ENCODE results near the gene DENND2C. TPM values are rescaled to one million over a fixed set of nuclear protein-coding genes. Genes with fewer than 3 reads are reported as not detected.

DENND2C gene
- total and polyA plus RNA-seq, 2 experiments from 2014 or later, result 1.4 to 5.6 TPM

DNA sequence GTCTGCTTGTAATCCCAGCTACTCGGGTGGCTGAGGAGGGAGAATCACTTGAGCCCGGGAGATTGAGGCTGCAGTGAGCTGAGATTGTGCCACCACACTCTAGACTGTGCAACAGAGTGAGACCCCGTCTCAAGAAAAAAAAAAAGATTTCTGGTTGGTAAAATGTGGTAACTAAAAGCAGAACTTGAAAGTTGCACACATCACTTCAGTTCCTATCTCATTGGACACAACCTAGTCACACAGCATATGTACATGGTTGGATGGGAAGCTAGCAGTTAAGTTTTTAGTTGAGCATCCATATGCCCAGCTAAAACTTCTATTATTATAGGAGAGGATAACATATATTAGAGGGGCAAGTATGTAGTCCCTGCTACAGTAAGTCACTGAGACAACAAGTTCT, 110.5 kb downstream of the DENND2C start:
- no peak for DNase-seq (ENCODE audit: low spot score)
- TF ChIP-seq EZH2phosphoT487 (IDR thresholded peaks at IDR 0.05; ENCODE audit: low read depth, severe bottlenecking, unreplicated experiment), result no peak
- TF ChIP-seq, protein P1, sequence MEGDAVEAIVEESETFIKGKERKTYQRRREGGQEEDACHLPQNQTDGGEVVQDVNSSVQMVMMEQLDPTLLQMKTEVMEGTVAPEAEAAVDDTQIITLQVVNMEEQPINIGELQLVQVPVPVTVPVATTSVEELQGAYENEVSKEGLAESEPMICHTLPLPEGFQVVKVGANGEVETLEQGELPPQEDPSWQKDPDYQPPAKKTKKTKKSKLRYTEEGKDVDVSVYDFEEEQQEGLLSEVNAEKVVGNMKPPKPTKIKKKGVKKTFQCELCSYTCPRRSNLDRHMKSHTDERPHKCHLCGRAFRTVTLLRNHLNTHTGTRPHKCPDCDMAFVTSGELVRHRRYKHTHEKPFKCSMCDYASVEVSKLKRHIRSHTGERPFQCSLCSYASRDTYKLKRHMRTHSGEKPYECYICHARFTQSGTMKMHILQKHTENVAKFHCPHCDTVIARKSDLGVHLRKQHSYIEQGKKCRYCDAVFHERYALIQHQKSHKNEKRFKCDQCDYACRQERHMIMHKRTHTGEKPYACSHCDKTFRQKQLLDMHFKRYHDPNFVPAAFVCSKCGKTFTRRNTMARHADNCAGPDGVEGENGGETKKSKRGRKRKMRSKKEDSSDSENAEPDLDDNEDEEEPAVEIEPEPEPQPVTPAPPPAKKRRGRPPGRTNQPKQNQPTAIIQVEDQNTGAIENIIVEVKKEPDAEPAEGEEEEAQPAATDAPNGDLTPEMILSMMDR (IDR thresholded peaks at IDR 0.05; ENCODE audit: poor library complexity), result no peak
- Histone ChIP-seq H3K36me3 (replicated peaks; ENCODE audit: insufficient read depth, low read depth) (no peaks in the 10 kb centered on the region), H3K27ac (no peak overlapping the region), H3K79me2 (no peaks in the 10 kb centered on the region), H4K20me1 (ENCODE audit: insufficient read depth, poor library complexity, severe bottlenecking) (no peaks in the 10 kb centered on the region), H3K4me3 (no peak overlapping the region), H3K27me3 (no peaks in the 10 kb centered on the region), H2AFZ (no peak overlapping the region), H3K9me2 (replicated peaks; ENCODE audit: insufficient read depth) (no peaks in the 10 kb centered on the region), H3K4me1 (ENCODE audit: insufficient read depth) (no peaks in the 10 kb centered on the region), H3K9me3 (ENCODE audit: low read depth) (no peaks in the 10 kb centered on the region), H3K4me2 (no peak overlapping the region)
- WGBS (ENCODE audit: low lambda C conversion rate, missing lambda C conversion rate), result 93% methylated on average over 3 of the region's 3 CpGs

DNA sequence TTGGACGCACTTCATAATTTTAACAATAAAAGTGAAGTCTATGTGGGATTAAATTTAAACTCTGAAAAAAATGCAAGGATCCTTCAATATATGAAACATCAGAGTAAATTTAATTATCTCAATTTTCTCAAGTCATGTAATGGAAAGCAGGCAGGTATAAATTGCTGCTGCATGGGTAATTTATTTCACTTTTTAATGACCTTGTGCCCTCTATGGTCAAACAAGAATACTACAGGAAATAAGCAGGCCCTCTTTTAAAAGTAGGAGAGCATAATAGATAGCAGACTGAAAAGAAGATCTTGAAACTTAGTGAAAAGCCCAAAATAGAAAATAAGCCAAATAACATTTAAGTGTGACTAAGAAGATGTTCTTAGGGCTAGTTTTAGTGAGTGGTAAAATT, 111.3 kb downstream of the DENND2C start:
- H3K27ac ChIP-seq, result no peak overlapping the region
- H3K9me2 ChIP-seq (replicated peaks; ENCODE audit: insufficient read depth), result no peaks in the 10 kb centered on the region
- TF ChIP-seq EZH2 (IDR thresholded peaks at IDR 0.05; ENCODE audit: borderline replicate concordance), result no peak
- TF ChIP-seq, protein P1 (IDR thresholded peaks at IDR 0.05; ENCODE audit: poor library complexity), result peak; percentile 41
- peak; percentile 10 for DNase-seq (ENCODE audit: low spot score)
- no peaks in the 10 kb centered on the region for H3K4me1 ChIP-seq (ENCODE audit: insufficient read depth)
- H3K9me3 ChIP-seq (ENCODE audit: low read depth), result no peaks in the 10 kb centered on the region
- no peaks in the 10 kb centered on the region for H3K27me3 ChIP-seq
- H3K4me3 ChIP-seq, result no peak overlapping the region
- H3K4me2 ChIP-seq, result no peak overlapping the region
- WGBS (ENCODE audit: low lambda C conversion rate, missing lambda C conversion rate), result 100% methylated on average over 1 of the region's 1 CpG
- H3K79me2 ChIP-seq, result no peaks in the 10 kb centered on the region
- no peaks in the 10 kb centered on the region for H4K20me1 ChIP-seq (ENCODE audit: insufficient read depth, poor library complexity, severe bottlenecking)
- no peak overlapping the region for H2AFZ ChIP-seq
- no peaks in the 10 kb centered on the region for H3K36me3 ChIP-seq (replicated peaks; ENCODE audit: insufficient read depth, low read depth)

GRCh38 chr1:114554577-114554976, 115.3 kb downstream of the DENND2C start:
- Histone ChIP-seq H3K27ac (no peak overlapping the region), H3K4me1 (ENCODE audit: insufficient read depth) (no peaks in the 10 kb centered on the region), H4K20me1 (ENCODE audit: insufficient read depth, poor library complexity, severe bottlenecking) (no peaks in the 10 kb centered on the region), H2AFZ (no peak overlapping the region), H3K36me3 (replicated peaks; ENCODE audit: insufficient read depth, low read depth) (no peaks in the 10 kb centered on the region), H3K9me3 (ENCODE audit: low read depth) (no peaks in the 10 kb centered on the region), H3K79me2 (no peaks in the 10 kb centered on the region), H3K4me3 (no peak overlapping the region), H3K27me3 (no peaks in the 10 kb centered on the region), H3K4me2 (no peak overlapping the region), H3K9me2 (replicated peaks; ENCODE audit: insufficient read depth) (no peaks in the 10 kb centered on the region)
- DNase-seq (ENCODE audit: low spot score), result no peak
- TF ChIP-seq EZH2phosphoT487 (IDR thresholded peaks at IDR 0.05; ENCODE audit: low read depth, severe bottlenecking, unreplicated experiment) (no peak), EZH2 (IDR thresholded peaks at IDR 0.05; ENCODE audit: borderline replicate concordance) (no peak)
- TF ChIP-seq, protein P1 (IDR thresholded peaks at IDR 0.05; ENCODE audit: poor library complexity), result no peak
- WGBS (ENCODE audit: low lambda C conversion rate, missing lambda C conversion rate), result 43% methylated on average over 2 of the region's 2 CpGs

GRCh38 chr1:114552106-114552639, 117.7 kb downstream of the DENND2C start:
- Histone ChIP-seq H3K36me3 (replicated peaks; ENCODE audit: insufficient read depth, low read depth) (no peaks in the 10 kb centered on the region), H3K4me2 (no peak overlapping the region), H3K27me3 (no peaks in the 10 kb centered on the region), H2AFZ (no peak overlapping the region), H3K79me2 (no peaks in the 10 kb centered on the region), H3K4me3 (no peak overlapping the region), H3K9me3 (ENCODE audit: low read depth) (no peaks in the 10 kb centered on the region), H3K4me1 (ENCODE audit: insufficient read depth) (no peaks in the 10 kb centered on the region), H4K20me1 (ENCODE audit: insufficient read depth, poor library complexity, severe bottlenecking) (no peaks in the 10 kb centered on the region), H3K27ac (no peak overlapping the region), H3K9me2 (replicated peaks; ENCODE audit: insufficient read depth) (no peaks in the 10 kb centered on the region)
- TF ChIP-seq EZH2phosphoT487 (IDR thresholded peaks at IDR 0.05; ENCODE audit: low read depth, severe bottlenecking, unreplicated experiment) (no peak), EZH2 (IDR thresholded peaks at IDR 0.05; ENCODE audit: borderline replicate concordance) (no peak)
- TF ChIP-seq, protein P1 (IDR thresholded peaks at IDR 0.05; ENCODE audit: poor library complexity), result no peak
- DNase-seq (ENCODE audit: low spot score), result no peak
- 97% methylated on average over 7 of the region's 7 CpGs for WGBS (ENCODE audit: low lambda C conversion rate, missing lambda C conversion rate)

Measured in hepatocyte (in vitro differentiated cells).